HUES6 (cell line): ENCODE data around the gene FCGR1A.
"Not testable (repeated sequence)": the region's sequence is repeated elsewhere in the genome, so short reads cannot be mapped to it uniquely, and the experiment has no call there.

Source experiments
- H3K27ac ChIP-seq: 2 replicates; pipeline ENCODE4 v1.7.0; 2013; ENCODE audit warnings: low read depth, mild to moderate bottlenecking, low read length, inconsistent platforms
- H3K27me3 ChIP-seq: 2 replicates; pipeline ENCODE4 v1.6.1; 2013; ENCODE audit warnings: low read length; ENCODE audit not compliant: control insufficient read depth, insufficient read depth
- H3K36me3 ChIP-seq: 2 replicates; pipeline ENCODE4 v1.6.1; 2013; ENCODE audit warnings: low read length; ENCODE audit not compliant: control insufficient read depth, insufficient read depth
- H3K4me1 ChIP-seq: 2 replicates; pipeline ENCODE4 v1.6.1; 2013; ENCODE audit warnings: low read length; ENCODE audit not compliant: control insufficient read depth, insufficient read depth
- H3K4me3 ChIP-seq: 2 replicates; pipeline ENCODE4 v1.5.1; 2013; ENCODE audit warnings: low read depth, low read length
- H3K9ac ChIP-seq: one replicate; pipeline ENCODE4 v1.6.1; 2013; ENCODE audit warnings: mild to moderate bottlenecking, low read length
- H3K9me3 ChIP-seq: 2 replicates; pipeline ENCODE4 v1.6.1; 2013; ENCODE audit warnings: low read depth, low read length; ENCODE audit not compliant: control insufficient read depth, insufficient read depth

Gene FCGR1A

DNA sequence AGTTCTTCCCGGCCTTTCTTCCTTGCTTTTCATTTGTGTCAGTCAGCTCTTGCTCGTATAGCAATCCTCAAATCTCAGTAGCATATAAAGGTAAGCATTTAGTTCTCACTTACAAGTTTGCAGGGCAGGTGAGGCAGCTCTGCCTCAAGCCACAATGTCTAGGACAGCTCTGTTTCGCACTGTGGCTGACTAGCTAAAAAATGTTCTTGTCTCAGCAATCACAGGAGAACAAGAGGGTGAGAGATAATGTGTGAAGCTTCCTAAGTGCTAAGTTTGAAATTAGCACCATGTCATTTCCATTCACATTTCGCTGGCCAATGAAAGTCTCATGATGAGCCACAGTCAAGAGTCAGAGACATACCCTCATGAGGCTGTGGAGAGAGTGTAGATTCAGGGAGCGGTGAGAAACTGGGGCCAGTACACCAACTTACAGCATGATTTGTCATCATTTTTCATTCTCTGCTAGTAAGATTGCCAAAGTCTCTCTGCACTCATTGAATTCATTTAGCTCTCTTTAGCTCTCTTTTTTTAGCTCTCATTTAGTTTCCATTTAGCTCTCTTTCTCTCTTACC is 995 bp upstream of the FCGR1A start:
- H3K36me3 ChIP-seq, H3K4me1 ChIP-seq, H3K9me3 ChIP-seq, H3K4me3 ChIP-seq, H3K9ac ChIP-seq, H3K27ac ChIP-seq, H3K27me3 ChIP-seq: not testable (repeated sequence)

DNA sequence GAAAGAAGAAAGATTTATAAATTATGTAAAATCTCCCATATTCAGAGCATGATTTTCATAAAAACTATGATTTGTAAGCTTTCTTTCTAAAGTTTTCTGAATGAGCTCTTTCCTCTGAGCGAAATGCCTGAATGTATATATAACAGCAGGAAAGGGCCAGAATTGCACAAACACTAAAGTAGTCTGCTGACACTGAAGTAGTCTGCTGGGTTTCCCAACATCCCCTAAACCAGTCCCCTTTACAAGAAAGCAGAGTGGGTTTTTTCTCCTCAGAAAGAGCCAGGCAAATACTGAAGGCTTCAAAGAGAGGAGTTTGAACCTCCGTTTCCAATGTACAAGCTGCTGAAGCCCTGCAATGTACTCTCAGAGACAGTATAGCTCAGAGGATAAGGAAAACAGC is 795 bp downstream of the FCGR1A start:
- not testable (repeated sequence) for H3K4me1 ChIP-seq, H3K36me3 ChIP-seq, H3K27ac ChIP-seq

DNA sequence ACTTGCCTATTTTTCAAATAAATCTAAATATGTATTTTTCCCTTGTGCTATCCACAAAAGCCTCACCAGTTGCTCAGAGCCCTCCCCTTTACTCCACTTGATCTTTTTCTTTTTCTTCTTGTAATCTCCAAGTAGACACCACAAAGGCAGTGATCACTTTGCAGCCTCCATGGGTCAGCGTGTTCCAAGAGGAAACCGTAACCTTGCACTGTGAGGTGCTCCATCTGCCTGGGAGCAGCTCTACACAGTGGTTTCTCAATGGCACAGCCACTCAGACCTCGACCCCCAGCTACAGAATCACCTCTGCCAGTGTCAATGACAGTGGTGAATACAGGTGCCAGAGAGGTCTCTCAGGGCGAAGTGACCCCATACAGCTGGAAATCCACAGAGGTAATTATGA is 1.4 kb downstream of the FCGR1A start:
- H3K27ac ChIP-seq, H3K27me3 ChIP-seq, H3K4me3 ChIP-seq, H3K9me3 ChIP-seq, H3K36me3 ChIP-seq, H3K4me1 ChIP-seq, H3K9ac ChIP-seq: not testable (repeated sequence)

More for the DNA sequence above, 795 bp downstream of the FCGR1A start:
- not testable (repeated sequence) for H3K9me3 ChIP-seq, H3K9ac ChIP-seq, H3K27me3 ChIP-seq, H3K4me3 ChIP-seq

DNA sequence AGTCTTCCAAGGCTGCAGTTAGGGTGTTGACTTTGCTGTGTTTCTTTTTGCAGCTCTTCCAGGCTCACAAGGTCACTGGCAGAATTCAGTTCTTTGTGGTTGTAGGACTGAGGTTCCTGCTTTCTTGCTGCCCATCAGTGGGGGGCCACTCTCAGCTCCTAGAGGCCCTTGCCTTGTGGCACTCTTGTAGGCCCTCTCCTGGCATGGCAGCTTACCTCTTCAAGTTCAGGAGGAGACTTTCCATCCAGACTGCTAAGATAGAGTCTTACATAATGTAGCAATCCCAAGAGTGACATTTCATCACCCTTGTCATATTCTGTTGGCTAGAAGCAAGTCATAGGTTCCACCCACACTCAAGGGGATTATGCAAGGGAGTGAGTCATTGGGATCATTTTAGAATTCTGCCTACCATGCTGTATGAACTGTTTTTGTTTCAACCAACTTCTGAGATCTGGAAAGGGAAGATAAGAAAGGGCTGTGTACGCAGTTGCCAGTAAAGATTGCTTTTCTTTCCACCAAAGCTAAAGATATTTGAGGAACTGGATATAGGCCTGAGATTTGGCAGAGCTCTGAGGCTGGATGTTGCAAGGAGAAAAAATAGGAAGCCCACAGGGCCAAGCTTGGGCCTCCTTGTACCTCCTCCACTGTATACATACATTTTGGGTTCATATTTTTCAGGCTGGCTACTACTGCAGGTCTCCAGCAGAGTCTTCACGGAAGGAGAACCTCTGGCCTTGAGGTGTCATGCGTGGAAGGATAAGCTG is 5.4 kb downstream of the FCGR1A start:
- H3K4me3 ChIP-seq, H3K27ac ChIP-seq, H3K27me3 ChIP-seq, H3K4me1 ChIP-seq, H3K9ac ChIP-seq, H3K9me3 ChIP-seq, H3K36me3 ChIP-seq: not testable (repeated sequence)

DNA sequence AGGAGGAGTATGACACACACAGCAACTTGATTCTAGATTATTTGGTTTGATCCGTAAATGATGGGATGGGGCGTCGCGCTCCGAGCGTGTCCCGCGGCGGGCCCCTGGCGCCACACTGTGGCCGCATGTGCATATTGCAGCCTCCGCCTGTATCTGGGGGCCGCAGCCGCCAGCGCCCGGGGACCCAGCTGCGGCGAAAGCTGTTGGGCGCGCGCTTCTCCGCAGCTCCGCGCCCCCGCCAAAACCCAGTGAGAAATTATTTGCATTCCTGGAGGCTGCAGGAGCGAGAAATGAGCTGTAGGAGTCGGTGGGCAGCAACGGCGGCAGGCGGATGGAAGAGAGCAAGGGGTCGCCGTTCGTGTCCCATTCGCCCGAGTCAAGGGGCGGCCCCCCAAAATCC is 10.0 kb downstream of the FCGR1A start:
- H3K36me3 ChIP-seq, H3K27me3 ChIP-seq, H3K27ac ChIP-seq, H3K9me3 ChIP-seq, H3K4me1 ChIP-seq: not testable (repeated sequence)
- H3K4me3 ChIP-seq, result peak overlapping the region; percentile 69
- H3K9ac ChIP-seq, result peak overlapping the region; percentile 78

DNA sequence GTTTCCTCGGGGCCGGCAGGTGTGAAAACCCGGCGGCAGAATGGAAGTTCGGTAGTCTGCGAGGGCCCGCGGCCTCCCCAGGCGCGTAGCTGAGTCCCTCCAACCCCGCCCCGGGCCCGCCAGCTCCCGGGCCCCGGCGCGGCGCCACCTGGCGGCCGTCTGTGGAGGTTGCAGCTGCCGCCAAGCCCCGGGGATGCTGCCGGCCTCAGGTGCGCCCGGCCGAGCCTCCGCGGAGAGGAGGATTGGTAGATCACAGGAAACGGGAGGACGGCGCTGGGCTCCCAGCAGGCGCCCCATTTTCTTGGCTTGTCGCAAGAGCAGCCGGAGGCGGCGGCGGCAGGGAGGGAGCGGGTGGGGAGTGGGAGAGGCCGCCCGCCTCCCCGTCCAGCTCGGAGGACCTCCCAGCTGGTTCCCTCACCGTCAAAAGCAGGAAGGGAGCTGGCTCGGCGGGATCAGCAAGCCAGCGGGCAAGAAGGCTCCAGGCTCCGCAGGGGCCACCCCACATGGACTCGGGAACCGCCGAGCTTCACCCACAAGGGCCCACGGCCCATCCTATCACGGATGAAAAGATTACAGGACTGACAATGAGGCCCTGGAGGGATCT is 10.5 kb downstream of the FCGR1A start:
- Histone ChIP-seq H3K9ac (peak overlapping the region; percentile 78), H3K4me3 (peak overlapping the region; percentile 69)
- H3K27ac ChIP-seq, H3K27me3 ChIP-seq, H3K36me3 ChIP-seq, H3K9me3 ChIP-seq, H3K4me1 ChIP-seq: not testable (repeated sequence)

DNA sequence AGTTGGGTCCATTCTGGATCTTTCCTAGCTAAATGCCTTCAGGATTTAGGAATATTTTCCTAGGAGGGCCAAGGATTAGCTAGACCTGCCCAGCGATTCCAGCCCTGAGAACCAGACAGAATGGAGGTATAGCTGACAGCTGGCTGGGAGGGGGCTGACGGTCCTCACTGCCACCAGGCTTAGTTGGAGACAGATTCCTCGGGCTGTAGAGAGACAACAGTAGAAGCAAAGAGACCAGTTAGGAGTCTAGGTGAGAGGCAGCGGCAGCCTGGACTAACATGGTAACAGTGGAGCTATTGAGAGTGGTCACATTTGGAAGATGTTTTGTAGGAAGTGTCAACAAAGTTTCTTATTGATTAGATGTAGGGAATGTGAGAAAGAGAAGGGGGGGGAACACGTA is 11.4 kb downstream of the FCGR1A start:
- H3K4me3 ChIP-seq, H3K4me1 ChIP-seq, H3K9me3 ChIP-seq, H3K27me3 ChIP-seq, H3K36me3 ChIP-seq, H3K27ac ChIP-seq, H3K9ac ChIP-seq: not testable (repeated sequence)

DNA sequence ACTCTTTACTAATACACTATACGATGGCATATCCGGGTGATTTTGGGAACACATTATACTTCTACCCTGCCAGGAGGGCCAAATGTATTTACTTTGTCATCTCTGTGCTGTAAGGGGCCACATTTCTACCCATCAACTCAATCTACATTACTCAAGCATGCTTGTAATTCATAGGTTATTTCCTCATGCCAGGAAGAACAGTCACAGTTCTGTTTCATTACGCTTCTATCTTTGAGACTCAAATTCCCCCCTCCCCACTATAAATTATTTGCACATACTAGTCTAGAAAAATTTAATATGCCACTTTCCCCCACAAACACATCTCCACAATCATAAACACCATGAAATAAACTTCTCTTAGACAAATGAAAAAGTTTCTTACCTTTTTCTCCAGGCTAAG is 19.1 kb downstream of the FCGR1A start:
- H3K36me3 ChIP-seq, H3K4me1 ChIP-seq, H3K4me3 ChIP-seq, H3K27ac ChIP-seq, H3K27me3 ChIP-seq, H3K9me3 ChIP-seq, H3K9ac ChIP-seq: not testable (repeated sequence)

DNA sequence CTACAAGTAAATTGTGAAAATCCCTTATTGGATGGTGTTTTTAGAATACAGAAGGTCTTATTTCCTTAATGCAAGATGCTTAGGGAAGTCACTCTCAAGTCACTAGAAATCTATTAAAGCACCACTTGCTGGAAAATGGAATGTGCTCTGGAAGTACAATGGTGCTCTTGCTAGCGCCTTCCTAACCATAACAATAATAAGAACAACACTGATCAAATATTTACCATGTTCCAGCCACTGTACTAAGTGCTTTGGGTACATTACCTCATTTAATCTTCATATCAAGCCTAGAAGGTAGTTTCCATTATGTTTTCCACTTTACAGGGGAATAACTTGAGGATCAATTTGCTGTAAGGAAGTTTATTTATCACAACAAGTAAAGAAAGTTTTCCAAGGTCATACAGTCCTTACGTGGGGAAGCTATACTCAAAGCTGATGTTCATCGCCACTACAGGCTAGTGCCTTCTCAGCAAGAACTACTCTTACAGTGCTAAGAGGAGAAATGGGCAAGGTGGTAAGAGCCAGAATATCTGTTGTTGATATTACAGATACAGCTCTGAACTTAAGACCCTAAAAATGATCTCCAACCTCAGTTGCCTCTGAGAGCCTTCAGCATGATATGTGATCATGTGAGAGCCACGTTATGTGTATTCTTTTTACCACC is 22.1 kb downstream of the FCGR1A start:
- not testable (repeated sequence) for H3K9me3 ChIP-seq, H3K4me1 ChIP-seq, H3K27me3 ChIP-seq, H3K27ac ChIP-seq, H3K9ac ChIP-seq, H3K4me3 ChIP-seq, H3K36me3 ChIP-seq

DNA sequence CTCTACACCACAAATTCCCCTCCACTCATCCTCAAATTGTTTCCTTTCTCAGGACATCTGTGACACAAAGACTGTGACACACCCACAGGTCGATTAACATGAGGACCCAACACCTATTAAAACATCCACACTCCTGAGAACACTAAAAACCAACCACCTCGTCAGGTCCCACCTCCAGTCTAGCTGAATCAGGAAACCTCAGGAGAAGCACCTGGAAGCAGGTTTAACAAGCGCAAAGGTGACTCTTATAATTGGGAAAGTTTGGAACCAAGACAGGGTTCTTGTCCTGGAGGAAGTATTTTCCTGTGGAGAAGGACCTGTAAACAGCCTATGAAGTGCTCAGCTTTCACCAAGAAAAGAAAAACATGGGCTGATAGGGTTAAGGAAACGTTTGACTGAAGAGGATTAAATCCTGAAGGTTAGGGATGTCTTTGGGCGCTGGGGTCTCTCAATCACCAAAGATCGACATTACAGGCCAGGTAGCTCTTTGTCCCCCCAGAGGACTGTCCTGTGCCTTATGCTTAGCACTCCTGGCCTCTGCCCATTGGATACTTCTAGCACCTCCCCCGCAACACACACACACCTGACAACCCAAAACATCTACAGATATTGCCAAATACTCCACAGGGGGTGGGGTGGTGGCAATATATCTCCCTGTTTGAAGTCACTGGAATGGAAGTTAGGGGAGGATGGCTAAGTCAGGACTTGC is 28.4 kb downstream of the FCGR1A start:
- H3K9ac ChIP-seq, result peak overlapping the region; percentile 83
- H3K4me3 ChIP-seq, result peak overlapping the region; percentile 72
- not testable (repeated sequence) for H3K36me3 ChIP-seq, H3K4me1 ChIP-seq, H3K27ac ChIP-seq, H3K9me3 ChIP-seq, H3K27me3 ChIP-seq

DNA sequence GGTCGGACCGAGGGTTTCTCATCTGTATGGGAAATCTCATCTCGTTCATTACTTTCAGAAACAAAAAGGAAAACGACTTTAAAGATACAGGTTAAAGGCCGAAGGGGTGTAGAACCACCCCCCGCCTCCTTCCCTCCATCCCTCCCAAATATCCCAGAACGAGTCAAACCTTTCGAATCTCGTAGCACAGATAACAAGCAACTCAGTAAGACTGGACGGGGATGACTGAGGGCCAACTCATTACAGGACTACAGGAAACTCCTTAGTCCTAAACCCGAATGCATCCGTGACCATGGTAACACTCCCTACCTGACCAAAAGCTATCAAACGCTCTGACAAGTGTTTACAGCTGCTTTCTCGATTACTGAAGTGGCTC is 29.0 kb downstream of the FCGR1A start:
- H3K27ac ChIP-seq, result not testable (repeated sequence)

More for the DNA sequence above, 29.0 kb downstream of the FCGR1A start:
- not testable (repeated sequence) for H3K27me3 ChIP-seq, H3K9me3 ChIP-seq, H3K36me3 ChIP-seq, H3K4me1 ChIP-seq
- peak overlapping the region; percentile 83 for H3K9ac ChIP-seq
- H3K4me3 ChIP-seq, result peak overlapping the region; percentile 72
